ENCODE results near the gene RBBP8NL. TPM values are rescaled to one million over a fixed set of nuclear protein-coding genes. Genes with fewer than 3 reads are reported as not detected.

The RBBP8NL gene
- total RNA-seq, 1 experiment from 2014 or later: 0.28 TPM

DNA sequence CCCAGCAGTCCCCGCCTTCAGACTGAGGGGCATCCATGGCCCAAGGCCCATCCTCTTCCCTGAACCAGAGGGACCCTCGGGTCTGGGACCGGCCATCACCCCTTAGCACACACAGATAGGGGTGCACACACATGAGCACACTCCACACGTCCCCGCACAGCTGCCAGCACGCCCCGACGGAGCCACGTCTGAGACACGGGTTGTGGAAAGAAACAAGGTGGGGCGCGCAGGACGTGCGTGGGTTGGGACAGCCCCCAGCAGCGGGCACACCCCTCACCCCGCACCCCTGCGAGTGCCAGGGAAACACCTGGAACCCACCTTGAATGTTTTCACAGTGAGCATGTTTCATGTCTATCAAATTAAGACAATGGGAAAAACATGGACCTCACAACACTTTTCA is 42.0 kb upstream of the RBBP8NL start:
- no peak overlapping the region for H3K27ac Mint-ChIP-seq
- no peak overlapping the region for H4K8ac ChIP-seq (replicated peaks; ENCODE audit: insufficient read length, low read depth, low read length)
- H3K79me1 ChIP-seq (ENCODE audit: insufficient read depth, low read depth, low read length, poor library complexity, severe bottlenecking): no peaks in the 10 kb centered on the region
- no peak overlapping the region for H2BK20ac ChIP-seq (ENCODE audit: low read depth, low read length, poor library complexity, severe bottlenecking)
- no peak overlapping the region for H2BK15ac ChIP-seq (ENCODE audit: low read depth, low read length)
- no peak overlapping the region for H3K4me2 ChIP-seq (ENCODE audit: insufficient read depth, insufficient read length, low read length)
- no CpG with 5 or more reads among the region's 17 CpGs for WGBS (ENCODE audit: extremely low coverage, insufficient read length, low lambda C conversion rate)
- H3K36me3 Mint-ChIP-seq (ENCODE audit: insufficient read depth in 1 of 3, low read depth in 3 of 3): no peaks in the 10 kb centered on the region; a peak in 1 of 7 replicates
- H2AK5ac ChIP-seq (ENCODE audit: insufficient read length, low read length): no peak overlapping the region
- no peaks in the 10 kb centered on the region for H3K4me1 ChIP-seq (ENCODE audit: insufficient read depth, low read length)
- H3K4ac ChIP-seq (ENCODE audit: low read depth, low read length): no peak overlapping the region
- H3K14ac ChIP-seq (ENCODE audit: insufficient read depth, low read length): no peak overlapping the region
- no peaks in the 10 kb centered on the region for H3K9me3 ChIP-seq (ENCODE audit: control insufficient read depth, low read depth, low read length)
- no peak overlapping the region for H3K18ac ChIP-seq (ENCODE audit: insufficient read length, low read depth, low read length)
- no peak overlapping the region for H2BK5ac ChIP-seq (ENCODE audit: insufficient read length, low read length)
- no peak overlapping the region for H2AFZ ChIP-seq (ENCODE audit: low read length)
- no peaks in the 10 kb centered on the region for H3K23me2 ChIP-seq (ENCODE audit: insufficient read length, low read depth, low read length, poor library complexity, severe bottlenecking)
- H3K27me3 ChIP-seq (ENCODE audit: insufficient read depth, low read length): peaks cover 4% of the 10 kb centered on the region; the same call in 1 of the 2 replicates
- H3K4me1 Mint-ChIP-seq: peaks cover 2 to 16% of the 10 kb centered on the region in 2 experiments; a peak in 3 of 4 replicates
- H4K5ac ChIP-seq (ENCODE audit: insufficient read length, low read depth, low read length): no peak overlapping the region
- peaks cover 41% of the 10 kb centered on the region for H3K27me3 Mint-ChIP-seq (ENCODE audit: low read depth)
- no peak overlapping the region for H2BK120ac ChIP-seq (ENCODE audit: low read depth, low read length, poor library complexity, severe bottlenecking)
- H2BK12ac ChIP-seq (ENCODE audit: insufficient read length, low read depth, low read length): no peak overlapping the region
- H4K91ac ChIP-seq (ENCODE audit: insufficient read length, low read depth, low read length): no peak overlapping the region
- H3K79me2 ChIP-seq (ENCODE audit: insufficient read depth, low read length): no peaks in the 10 kb centered on the region
- TF ChIP-seq, protein P1, sequence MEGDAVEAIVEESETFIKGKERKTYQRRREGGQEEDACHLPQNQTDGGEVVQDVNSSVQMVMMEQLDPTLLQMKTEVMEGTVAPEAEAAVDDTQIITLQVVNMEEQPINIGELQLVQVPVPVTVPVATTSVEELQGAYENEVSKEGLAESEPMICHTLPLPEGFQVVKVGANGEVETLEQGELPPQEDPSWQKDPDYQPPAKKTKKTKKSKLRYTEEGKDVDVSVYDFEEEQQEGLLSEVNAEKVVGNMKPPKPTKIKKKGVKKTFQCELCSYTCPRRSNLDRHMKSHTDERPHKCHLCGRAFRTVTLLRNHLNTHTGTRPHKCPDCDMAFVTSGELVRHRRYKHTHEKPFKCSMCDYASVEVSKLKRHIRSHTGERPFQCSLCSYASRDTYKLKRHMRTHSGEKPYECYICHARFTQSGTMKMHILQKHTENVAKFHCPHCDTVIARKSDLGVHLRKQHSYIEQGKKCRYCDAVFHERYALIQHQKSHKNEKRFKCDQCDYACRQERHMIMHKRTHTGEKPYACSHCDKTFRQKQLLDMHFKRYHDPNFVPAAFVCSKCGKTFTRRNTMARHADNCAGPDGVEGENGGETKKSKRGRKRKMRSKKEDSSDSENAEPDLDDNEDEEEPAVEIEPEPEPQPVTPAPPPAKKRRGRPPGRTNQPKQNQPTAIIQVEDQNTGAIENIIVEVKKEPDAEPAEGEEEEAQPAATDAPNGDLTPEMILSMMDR (conservative IDR thresholded peaks at IDR 0.05): no peak
- no peak overlapping the region for H3K9ac ChIP-seq (ENCODE audit: extremely low read depth, insufficient read length, low read length)
- no peak overlapping the region for H3K27ac ChIP-seq (ENCODE audit: insufficient read length, low read depth, low read length)
- no peak overlapping the region for H3K4me3 Mint-ChIP-seq
- no peak overlapping the region for H3T11ph ChIP-seq (ENCODE audit: low read length)
- H3K56ac ChIP-seq (ENCODE audit: insufficient read length, low read depth, low read length): no peak overlapping the region
- H3K9me3 Mint-ChIP-seq: no peaks in the 10 kb centered on the region
- H4K20me1 ChIP-seq (ENCODE audit: control insufficient read depth, insufficient read depth, insufficient read length): no peaks in the 10 kb centered on the region
- no peak overlapping the region for H3K23ac ChIP-seq (ENCODE audit: insufficient read length, low read depth, low read length)
- DNase-seq: no peak

All from H9 (cell line).